ENCODE data around the gene C6orf47. TPM values are rescaled to one million over a fixed set of nuclear protein-coding genes. Genes with fewer than 3 reads are reported as not detected.

C6orf47 gene
- total and polyA plus RNA-seq, 2 donors (not counting 3 experiments of a cell fraction or from before 2014, with no cell fraction given) = 5.8 to 12.8 TPM

DNA sequence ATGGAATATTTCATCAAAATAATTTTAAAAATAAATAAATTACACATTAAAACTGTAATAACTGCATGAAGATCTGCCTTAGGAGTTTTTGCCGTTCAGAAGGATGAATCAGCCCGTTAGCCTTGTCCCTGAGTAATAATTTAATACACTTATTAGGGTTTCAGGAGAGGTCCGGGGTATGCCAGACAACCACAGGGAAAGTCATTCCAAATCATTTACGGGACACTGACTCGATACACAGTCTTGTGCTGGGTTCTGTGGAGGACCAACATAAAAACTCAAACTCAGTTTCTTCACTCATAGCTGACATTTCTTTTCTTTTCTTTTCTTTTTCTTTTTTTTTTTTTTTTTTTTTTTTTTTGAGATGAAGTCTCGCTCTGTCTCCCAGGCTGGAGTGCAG is 45.4 kb upstream of the C6orf47 start:
- Histone ChIP-seq H4K20me1 (replicated peaks; ENCODE audit: control insufficient read depth, extremely low read depth, insufficient read depth, low read length) (no peaks in the 10 kb centered on the region), H3K79me2 (ENCODE audit: control insufficient read depth, insufficient read depth, low read length) (peaks cover 18% of the 10 kb centered on the region), H3K4me3 (replicated peaks in 1 of 3; ENCODE audit: insufficient read depth in 1 of 3, low read depth in 1 of 3, low read length in 3 of 3) (no peak overlapping the region), H3K4me2 (ENCODE audit: insufficient read depth, low read length) (no peak overlapping the region), H3K4me1 (ENCODE audit: control insufficient read depth, extremely low read depth, insufficient read depth, low read length) (peaks cover 15% of the 10 kb centered on the region), H3K9me3 (replicated peaks; ENCODE audit: control insufficient read depth, insufficient read depth, low read length) (no peaks in the 10 kb centered on the region), H3K9ac (replicated peaks; ENCODE audit: extremely low read depth, insufficient read depth, low read length) (no peak overlapping the region), H3K27ac (ENCODE audit: insufficient read depth, low read depth, low read length) (no peak overlapping the region), H3K9me1 (replicated peaks; ENCODE audit: control insufficient read depth, extremely low read depth, insufficient read depth, low read length) (no peaks in the 10 kb centered on the region), H2AFZ (ENCODE audit: low read depth, low read length) (no peak overlapping the region), H3K27me3 (ENCODE audit: control insufficient read depth in 2 of 2, insufficient read depth in 2 of 2, low read length in 2 of 2) (no peaks in the 10 kb centered on the region), H3K36me3 (ENCODE audit: control insufficient read depth in 2 of 2, extremely low read depth in 1 of 2, insufficient read depth in 2 of 2, low read length in 2 of 2) (no peaks in the 10 kb centered on the region)
- FAIRE-seq = no peak
- no peak for DNase-seq (ENCODE audit: low read depth, low spot score)
- intact Hi-C loops (cut with micrococcal nuclease) = no loop called here
- CTCF ChIA-PET = no interaction called here
- dilution Hi-C loops (cut with MboI; ENCODE audit: extremely low pct_ligation_motif_present, low sequenced_read_pairs) = no loop called here
- no TSS peak for BruUV-seq (replicated peaks)
- TF ChIP-seq GATA2 (IDR thresholded peaks at IDR 0.05; ENCODE audit: insufficient read depth, insufficient read length, low read depth, low read length) (no peak), POLR2A (IDR thresholded peaks at IDR 0.05; ENCODE audit: low read depth, low read length) (no peak), POLR2AphosphoS5 (IDR thresholded peaks at IDR 0.05; ENCODE audit: insufficient read depth, low read depth, low read length) (no peak), JUN (IDR thresholded peaks at IDR 0.05; ENCODE audit: borderline replicate concordance, insufficient read depth, insufficient read length, low read depth) (no peak), MYC (IDR thresholded peaks at IDR 0.05; ENCODE audit: low read depth, low read length) (no peak), FOS (IDR thresholded peaks at IDR 0.05; ENCODE audit: borderline replicate concordance, insufficient read depth, low read length) (no peak)
- TF ChIP-seq, protein P1, sequence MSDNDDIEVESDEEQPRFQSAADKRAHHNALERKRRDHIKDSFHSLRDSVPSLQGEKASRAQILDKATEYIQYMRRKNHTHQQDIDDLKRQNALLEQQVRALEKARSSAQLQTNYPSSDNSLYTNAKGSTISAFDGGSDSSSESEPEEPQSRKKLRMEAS (IDR thresholded peaks at IDR 0.05; ENCODE audit: insufficient read depth, insufficient read length) = no peak
- POLR2A ChIA-PET = interaction anchor here (0.6 kb wide), 2 partner anchors 24 to 253 kb away, joined by 4 to 9 read pairs; partner anchors contain the start of gene SKIC2

Data from endothelial cell of umbilical vein (primary cell).